ENCODE data around the gene MDGA2.

- TF ChIP-seq CTCF (IDR thresholded peaks at IDR 0.05; ENCODE audit: insufficient read depth, low read depth, low read length) (no peak), EZH2 (IDR thresholded peaks at IDR 0.05; ENCODE audit: insufficient read depth, low read length) (no peak)
These were observed 464.1 kb downstream of the MDGA2 start for GRCh38 chr14:47211263-47211662.
